GM21360 (cell line): ENCODE data around the gene TMEM273.
"Not testable (repeated sequence)": the region's sequence is repeated elsewhere in the genome, so short reads cannot be mapped to it uniquely, and the experiment has no call there.

Experiments used
- ATAC-seq: cut with Tn5 transposase; IDR thresholded peaks from one replicate; pipeline ENCODE4 v1.9.1; 2021; ENCODE audit warnings: mild to moderate bottlenecking, moderate library complexity; ENCODE audit not compliant: unreplicated experiment

TMEM273 gene

GRCh38 chr10:49207113-49207512 is 18.9 kb upstream of the TMEM273 start:
- ATAC-seq = no peak

GRCh38 chr10:49205206-49205605 is 17.0 kb upstream of the TMEM273 start:
- no peak for ATAC-seq

- no peak for ATAC-seq
Measured at GRCh38 chr10:49204119-49204518, 15.9 kb upstream of the TMEM273 start.

DNA sequence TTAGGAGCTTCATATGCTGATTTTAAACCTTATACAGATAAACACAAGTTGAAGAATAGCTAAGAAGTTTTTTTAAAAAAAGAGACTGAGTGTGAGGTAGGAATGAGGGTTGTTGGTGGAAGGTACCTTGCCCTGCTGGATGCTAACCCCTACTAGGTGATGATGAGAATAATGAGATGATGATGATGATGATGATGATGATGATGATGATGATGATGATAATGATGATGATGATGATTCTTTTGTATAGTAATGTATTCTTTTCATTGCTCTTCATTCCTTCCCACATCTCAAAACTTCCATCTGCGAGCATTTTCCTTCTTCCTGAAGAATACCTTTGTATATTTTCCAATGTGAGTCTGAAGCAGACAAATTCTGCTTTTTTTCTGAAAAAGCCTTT is 14.1 kb upstream of the TMEM273 start:
- no peak for ATAC-seq

DNA sequence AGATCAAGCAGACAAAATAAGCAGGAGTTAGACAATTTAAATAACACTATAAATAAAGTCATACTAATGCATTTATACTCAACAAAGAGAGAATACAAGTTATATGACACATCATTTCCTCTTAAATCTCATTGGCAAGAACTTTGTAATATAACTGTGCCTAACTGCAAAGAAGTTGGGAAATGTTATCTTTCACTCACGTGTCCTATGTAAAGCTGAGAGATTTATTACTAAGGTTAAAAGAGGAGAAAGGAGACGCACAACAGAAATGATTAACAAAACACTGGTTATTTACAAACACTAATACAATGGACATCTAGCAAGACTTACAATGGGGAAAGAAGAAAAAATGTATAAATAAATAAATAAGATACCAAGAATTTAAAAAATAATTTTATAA is 12.7 kb upstream of the TMEM273 start:
- no peak for ATAC-seq

GRCh38 chr10:49197171-49197570 is 9.0 kb upstream of the TMEM273 start:
- no peak for ATAC-seq

- not testable (repeated sequence) for ATAC-seq
Measured at GRCh38 chr10:49195864-49196263, 7.7 kb upstream of the TMEM273 start.

GRCh38 chr10:49194212-49194920 is 6.2 kb upstream of the TMEM273 start:
- no peak for ATAC-seq

DNA sequence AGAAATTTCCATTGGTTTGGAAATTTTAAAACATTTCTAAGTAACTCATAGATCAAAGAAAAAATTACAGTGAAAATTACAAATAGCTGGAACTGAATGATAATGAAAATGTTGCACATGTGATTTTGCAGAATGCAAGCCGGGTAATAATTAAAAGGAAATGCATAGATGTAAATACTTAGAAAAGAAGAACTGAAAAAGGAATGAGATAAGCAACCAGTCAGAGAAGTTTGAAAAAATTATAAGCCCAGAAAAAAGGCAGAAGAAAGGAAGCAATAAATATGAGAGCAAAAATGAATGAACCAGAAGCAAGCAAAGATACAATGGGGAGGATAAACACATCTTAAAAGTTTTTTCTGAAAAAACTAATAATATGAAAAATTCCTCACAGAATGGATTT is 3.2 kb upstream of the TMEM273 start:
- no peak for ATAC-seq

- ATAC-seq = no peak
Measured at GRCh38 chr10:49189422-49189821, 1.2 kb upstream of the TMEM273 start.

DNA sequence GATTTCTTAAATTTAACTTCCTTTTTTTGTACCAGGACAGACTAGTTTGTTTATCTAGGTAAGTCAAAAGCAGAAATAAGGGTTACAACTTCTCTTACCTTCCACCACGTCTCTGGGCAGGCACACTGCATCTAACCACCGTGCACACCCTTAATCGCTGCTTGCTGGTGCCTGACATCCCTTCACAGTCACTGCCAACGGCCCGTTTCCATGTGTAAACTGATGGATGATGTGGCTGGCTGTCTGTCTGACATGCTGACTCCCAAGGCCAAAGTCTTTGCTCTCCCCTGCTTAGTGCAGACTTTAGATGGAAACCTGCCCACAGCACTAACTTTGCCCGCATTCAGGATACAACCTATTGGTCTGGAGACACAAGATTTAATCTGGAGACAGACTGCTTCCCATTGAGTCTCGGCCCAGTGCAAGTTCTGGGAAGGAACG is 1.1 kb downstream of the TMEM273 start:
- no peak for ATAC-seq

- no peak for ATAC-seq
Measured at GRCh38 chr10:49186613-49187012, 1.6 kb downstream of the TMEM273 start.

- no peak for ATAC-seq
Measured at GRCh38 chr10:49185213-49185612, 3.0 kb downstream of the TMEM273 start.

DNA sequence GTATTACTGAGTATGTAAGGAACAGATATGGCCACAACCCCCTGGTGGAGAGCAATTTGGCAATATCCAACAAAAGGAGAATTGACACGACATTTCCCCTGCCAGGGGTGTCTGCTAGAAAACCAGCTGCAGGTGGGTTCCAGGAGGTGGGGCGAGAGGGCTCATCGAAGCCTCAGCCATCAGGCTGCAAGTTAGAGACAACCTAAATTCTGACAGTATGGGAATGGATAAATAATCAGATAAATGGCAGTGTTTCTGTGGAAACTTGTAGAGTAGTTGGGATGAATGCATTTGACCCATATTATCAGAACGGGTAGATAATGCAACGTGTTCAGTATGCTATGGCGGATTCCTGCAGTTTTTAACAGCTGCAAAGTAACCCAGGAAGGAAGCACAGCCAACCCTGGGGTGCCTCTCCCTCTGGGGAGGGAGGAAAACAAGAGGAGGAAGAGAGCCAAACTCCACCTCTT is 3.5 kb downstream of the TMEM273 start:
- no peak for ATAC-seq

DNA sequence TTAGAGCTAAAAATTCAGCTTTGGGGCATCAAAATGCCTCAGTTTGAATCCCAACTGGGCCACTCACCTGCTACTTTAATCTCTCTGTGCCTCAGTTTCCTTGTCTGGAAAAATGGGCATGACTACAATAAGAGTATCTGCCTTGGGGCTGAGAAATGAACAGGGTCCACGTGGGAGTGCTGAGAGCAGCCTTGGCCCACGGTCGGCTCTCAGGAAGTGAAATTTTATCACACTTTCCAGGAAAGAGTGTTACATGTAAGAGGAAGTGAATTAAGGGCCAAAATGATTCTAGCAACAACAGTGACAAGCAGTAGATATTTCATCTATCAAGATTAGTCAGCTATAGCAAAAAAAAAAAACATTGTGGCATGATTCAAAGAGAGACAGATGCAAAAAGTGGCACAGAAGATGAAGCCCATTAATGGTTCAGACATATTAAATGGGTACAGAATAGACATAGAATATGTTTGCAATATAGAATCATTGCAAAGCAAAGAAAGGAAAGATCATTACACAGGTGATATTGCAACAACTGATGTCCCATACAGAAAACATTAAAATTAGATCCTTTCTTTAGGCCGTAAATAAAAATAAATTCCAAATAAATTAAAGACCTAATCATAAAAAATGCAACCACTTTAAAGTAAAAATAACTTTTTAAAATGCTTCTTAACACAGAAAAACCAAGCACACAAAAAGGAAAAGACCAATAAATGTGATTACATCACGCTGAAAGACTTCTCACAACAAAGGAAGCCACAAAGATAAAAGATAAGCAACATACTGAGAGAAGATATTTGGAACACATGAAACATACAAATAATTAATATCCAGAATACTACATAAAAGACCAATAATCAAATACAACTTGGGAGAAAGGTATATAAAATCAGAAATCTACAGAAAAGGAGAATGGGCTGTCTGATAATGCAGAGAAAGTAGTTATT is 4.3 kb downstream of the TMEM273 start:
- ATAC-seq = no peak

- no peak for ATAC-seq
Measured at GRCh38 chr10:49182776-49183175, 5.4 kb downstream of the TMEM273 start.

GRCh38 chr10:49180444-49180860 is 7.7 kb downstream of the TMEM273 start:
- ATAC-seq = no peak

DNA sequence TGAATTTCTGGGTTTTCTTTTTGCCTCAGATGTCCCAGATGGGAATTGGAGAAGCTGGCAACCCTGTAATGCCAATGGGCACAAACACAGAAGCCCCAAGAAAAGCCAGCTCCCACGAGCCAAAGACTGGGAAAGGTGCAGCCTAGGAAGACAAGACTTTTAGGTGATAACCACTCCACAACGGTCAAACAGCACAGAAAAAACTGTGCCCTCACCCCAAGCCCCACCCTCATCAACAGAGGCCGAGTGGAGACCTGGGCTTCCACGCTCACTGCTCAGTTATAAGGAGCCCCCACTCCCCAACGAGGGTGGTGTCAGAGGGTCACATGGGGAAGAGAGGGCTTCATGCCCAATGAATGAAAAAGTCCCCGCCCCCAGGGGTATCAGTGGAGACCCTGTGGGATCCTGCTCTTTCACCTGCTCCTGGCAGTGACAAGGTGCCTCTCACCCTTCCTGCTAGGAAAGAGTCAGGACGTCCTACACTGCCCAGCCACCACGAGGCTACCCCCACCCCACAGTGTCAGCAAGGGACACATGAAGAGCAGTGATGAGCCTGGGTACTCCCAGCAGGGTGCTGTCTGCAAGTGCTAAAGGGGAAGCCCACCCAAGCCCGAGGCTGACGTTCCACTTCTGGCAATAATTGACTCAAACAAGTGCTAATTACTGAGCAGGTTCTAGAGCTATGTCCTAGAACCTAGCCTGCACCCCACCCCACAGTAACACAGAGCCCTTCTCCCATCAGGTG is 8.3 kb downstream of the TMEM273 start:
- ATAC-seq = no peak

GRCh38 chr10:49178489-49179471 is 9.4 kb downstream of the TMEM273 start:
- ATAC-seq = no peak
